PC-3 (cell line): ENCODE results near the gene LRRTM4. TPM values are rescaled to one million over a fixed set of nuclear protein-coding genes. Genes with fewer than 3 reads are reported as not detected.

ENCODE experiments used
- ATAC-seq: fragments of 200-7000 bp; cut with Tn5 transposase; 2 replicates; pipeline ENCODE4 v1.9.1; 2020; ENCODE audit warnings: mild to moderate bottlenecking, moderate library complexity
- BruUV-seq: library from RNA; stranded (reverse); fragments of 400-500 nt; replicated peaks from 2 replicates; lab custom pipeline; 2021; lab: Mats Ljungman, UMichigan
- CTCF ChIA-PET: fragments of 300-600 bp; sonication (Branson Sonifier 250); formaldehyde crosslinking; loops from one replicate; lab custom pipeline; 2022; ENCODE audit warnings: antibody characterized with exemption; lab: Charles Lee
- POLR2A ChIA-PET: fragments of 300-600 bp; sonication (Branson Sonifier 250); formaldehyde crosslinking; loops from one replicate; lab custom pipeline; 2022; ENCODE audit warnings: antibody characterized with exemption; ENCODE audit not compliant: unreplicated experiment; lab: Charles Lee
- DNase-seq: peaks from one replicate; pipeline ENCODE4 v3.0.0-alpha.2; 2015
- H2AFZ ChIP-seq: fragments of 300-600 bp; sonication (generic); 2 replicates; pipeline ENCODE4 v1.6.0; 2016; ENCODE audit warnings: antibody characterized with exemption, low read length
- H3F3A ChIP-seq: fragments of 300-600 bp; sonication (generic); one replicate; pipeline ENCODE4 v1.6.0; 2017; ENCODE audit warnings: antibody characterized with exemption, low read length, control low read depth, mild to moderate bottlenecking; ENCODE audit not compliant: unreplicated experiment
- H3K27ac ChIP-seq: fragments of 300-600 bp; sonication (generic); 2 replicates; pipeline ENCODE4 v1.5.1; 2016; ENCODE audit warnings: mild to moderate bottlenecking, low read length
- H3K27me3 ChIP-seq: fragments of 300-600 bp; sonication (generic); 2 replicates; pipeline ENCODE4 v1.6.1; 2016; ENCODE audit warnings: low read length, mixed read lengths
- H3K36me3 ChIP-seq: fragments of 300-600 bp; sonication (generic); 2 replicates; pipeline ENCODE4 v1.6.1; 2016; ENCODE audit warnings: low read depth, mixed run types, low read length, mixed read lengths
- H3K4me1 ChIP-seq: fragments of 300-600 bp; sonication (generic); 2 replicates; pipeline ENCODE4 v1.5.1; 2016; ENCODE audit warnings: low read length; ENCODE audit not compliant: insufficient read depth
- H3K4me2 ChIP-seq: fragments of 300-600 bp; sonication (generic); 2 replicates; pipeline ENCODE4 v1.6.0; 2016; ENCODE audit warnings: low read length
- H3K4me3 ChIP-seq: fragments of 300-600 bp; sonication (generic); 2 replicates; pipeline ENCODE4 v1.5.1; 2016; ENCODE audit warnings: mild to moderate bottlenecking, low read length, mixed read lengths
- H3K79me2 ChIP-seq: fragments of 300-600 bp; sonication (generic); 2 replicates; pipeline ENCODE4 v1.6.1; 2017; ENCODE audit warnings: low read length, mixed read lengths
- H3K9ac ChIP-seq: fragments of 300-600 bp; sonication (generic); 2 replicates; pipeline ENCODE4 v1.6.0; 2016; ENCODE audit warnings: mild to moderate bottlenecking, low read length
- H3K9me2 ChIP-seq: fragments of 300-600 bp; sonication (generic); replicated peaks from 2 replicates; pipeline ENCODE4 v1.6.1; 2016; ENCODE audit warnings: mixed run types, low read length, mixed read lengths
- H3K9me3 ChIP-seq: fragments of 300-600 bp; sonication (generic); 2 replicates; pipeline ENCODE4 v1.6.1; 2016; ENCODE audit warnings: low read length, mixed read lengths
- H4K20me1 ChIP-seq: fragments of 300-600 bp; sonication (generic); 2 replicates; pipeline ENCODE4 v1.6.1; 2016; ENCODE audit warnings: low read length, mixed read lengths
- EZH2 ChIP-seq: fragments of 300-600 bp; sonication (generic); IDR thresholded peaks from one replicate; pipeline ENCODE4 v1.6.1; 2017; ENCODE audit warnings: antibody characterized with exemption, mild to moderate bottlenecking, low read length; ENCODE audit not compliant: unreplicated experiment
- EZH2phosphoT487 ChIP-seq: fragments of 300-600 bp; sonication (generic); IDR thresholded peaks from 2 replicates; pipeline ENCODE4 v1.6.1; 2018; ENCODE audit warnings: mild to moderate bottlenecking, antibody characterized with exemption, low read length, borderline replicate concordance
- intact Hi-C: fragments of 100-400 bp; cut with micrococcal nuclease; formaldehyde crosslinking; loops from 2 replicates; pipeline ENCODE4 v1.9.0; 2023
- total RNA-seq: library from RNA; depleted of rRNA; stranded (reverse); fragments of >200 nt; gene quantifications from 2 replicates; pipeline ENCODE4 v1.2.3, GENCODE V29; 2014
- TF ChIP-seq, protein P1 (sequence below): fragments of 300-600 bp; sonication (generic); conservative IDR thresholded peaks from 2 replicates; pipeline ENCODE4 v1.5.1; 2017; ENCODE audit warnings: antibody characterized with exemption, low read depth, mild to moderate bottlenecking, low read length

The LRRTM4 gene
- total RNA-seq, 1 experiment from 2014 or later: not detected

DNA sequence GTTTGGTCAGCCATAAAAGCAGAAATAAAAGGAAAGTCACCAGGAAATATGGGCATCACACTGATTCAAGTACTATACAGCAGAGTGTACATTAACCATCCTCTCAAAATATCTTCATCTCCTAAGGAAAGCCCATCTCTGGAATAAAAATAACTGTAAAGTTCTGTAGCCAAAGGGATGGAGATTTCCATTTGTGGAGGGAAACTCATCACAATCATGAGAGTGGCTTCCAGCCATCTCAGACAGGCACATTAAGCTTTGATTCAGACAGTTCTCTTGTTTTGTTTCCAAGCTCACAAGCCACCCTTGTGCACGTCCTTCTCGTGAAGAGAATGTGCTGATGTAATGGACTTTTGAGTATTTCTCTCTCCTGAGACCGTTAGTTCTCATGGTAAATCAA lies 695.5 kb downstream of the LRRTM4 start:
- intact Hi-C loops: no loop called here
- Histone ChIP-seq H3K9me2 (no peaks in the 10 kb centered on the region), H3K4me1 (no peaks in the 10 kb centered on the region), H3K36me3 (no peaks in the 10 kb centered on the region), H3K9me3 (no peaks in the 10 kb centered on the region), H4K20me1 (no peaks in the 10 kb centered on the region), H3K4me2 (no peak overlapping the region), H3K4me3 (no peak overlapping the region), H3K9ac (no peak overlapping the region), H3K79me2 (no peaks in the 10 kb centered on the region), H3F3A (no peaks in the 10 kb centered on the region), H2AFZ (no peak overlapping the region), H3K27me3 (no peaks in the 10 kb centered on the region), H3K27ac (no peak overlapping the region)
- POLR2A ChIA-PET: no interaction called here
- DNase-seq: no peak
- BruUV-seq: no TSS peak
- no peak for ATAC-seq
- CTCF ChIA-PET: no interaction called here
- TF ChIP-seq EZH2 (no peak), EZH2phosphoT487 (no peak)
- TF ChIP-seq, protein P1, sequence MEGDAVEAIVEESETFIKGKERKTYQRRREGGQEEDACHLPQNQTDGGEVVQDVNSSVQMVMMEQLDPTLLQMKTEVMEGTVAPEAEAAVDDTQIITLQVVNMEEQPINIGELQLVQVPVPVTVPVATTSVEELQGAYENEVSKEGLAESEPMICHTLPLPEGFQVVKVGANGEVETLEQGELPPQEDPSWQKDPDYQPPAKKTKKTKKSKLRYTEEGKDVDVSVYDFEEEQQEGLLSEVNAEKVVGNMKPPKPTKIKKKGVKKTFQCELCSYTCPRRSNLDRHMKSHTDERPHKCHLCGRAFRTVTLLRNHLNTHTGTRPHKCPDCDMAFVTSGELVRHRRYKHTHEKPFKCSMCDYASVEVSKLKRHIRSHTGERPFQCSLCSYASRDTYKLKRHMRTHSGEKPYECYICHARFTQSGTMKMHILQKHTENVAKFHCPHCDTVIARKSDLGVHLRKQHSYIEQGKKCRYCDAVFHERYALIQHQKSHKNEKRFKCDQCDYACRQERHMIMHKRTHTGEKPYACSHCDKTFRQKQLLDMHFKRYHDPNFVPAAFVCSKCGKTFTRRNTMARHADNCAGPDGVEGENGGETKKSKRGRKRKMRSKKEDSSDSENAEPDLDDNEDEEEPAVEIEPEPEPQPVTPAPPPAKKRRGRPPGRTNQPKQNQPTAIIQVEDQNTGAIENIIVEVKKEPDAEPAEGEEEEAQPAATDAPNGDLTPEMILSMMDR: no peak

DNA sequence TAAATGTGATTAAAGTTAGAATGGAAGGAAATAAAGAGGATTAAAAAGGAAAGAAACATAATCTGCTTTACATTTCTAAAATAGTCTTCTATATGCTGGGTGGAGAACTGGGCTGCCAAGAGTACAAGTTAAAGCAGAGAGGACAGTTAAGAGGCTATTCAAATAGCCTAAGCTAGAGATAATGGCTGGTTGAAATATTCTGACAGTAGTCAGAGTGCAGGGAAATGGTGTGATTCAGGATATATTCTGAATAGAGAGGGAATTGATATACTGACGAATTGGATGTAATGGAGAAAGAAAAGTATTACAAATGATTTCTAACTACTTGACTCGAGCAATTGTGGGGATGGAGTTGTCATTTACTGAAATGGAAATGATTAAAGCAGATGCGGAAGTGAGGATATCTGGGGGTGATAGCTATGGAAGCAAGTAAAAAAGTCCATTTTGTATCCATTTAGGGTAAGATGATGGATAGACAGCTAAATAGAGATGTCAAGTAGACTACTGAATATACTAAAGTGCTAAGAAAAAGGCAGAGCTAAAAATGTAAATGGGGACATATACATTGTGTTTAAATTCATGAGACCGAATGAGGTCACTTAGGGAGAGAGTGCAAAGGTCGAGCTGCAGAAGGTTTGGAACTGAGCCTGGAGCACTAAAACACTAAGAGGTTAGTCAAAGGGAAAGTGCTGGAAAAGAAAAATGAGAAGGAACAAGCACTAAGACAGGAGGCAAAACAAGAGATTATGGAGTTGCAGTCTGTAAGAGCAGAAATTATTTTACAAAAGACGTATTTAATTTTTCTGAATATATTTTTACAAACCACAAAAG lies 696.8 kb downstream of the LRRTM4 start:
- DNase-seq (no peak), ATAC-seq (no peak)
- no peak overlapping the region for H3K9ac ChIP-seq
- H2AFZ ChIP-seq: no peak overlapping the region
- ChIA-PET CTCF (no interaction called here), POLR2A (no interaction called here)
- H3K4me3 ChIP-seq: no peak overlapping the region
- H3F3A ChIP-seq: no peaks in the 10 kb centered on the region
- no peaks in the 10 kb centered on the region for H3K36me3 ChIP-seq
- TF ChIP-seq EZH2phosphoT487 (no peak), EZH2 (no peak)
- TF ChIP-seq, protein P1: no peak
- no peak overlapping the region for H3K27ac ChIP-seq
- intact Hi-C loops: no loop called here
- BruUV-seq: no TSS peak
- no peaks in the 10 kb centered on the region for H3K9me3 ChIP-seq
- no peaks in the 10 kb centered on the region for H3K79me2 ChIP-seq
- no peaks in the 10 kb centered on the region for H3K27me3 ChIP-seq
- no peak overlapping the region for H3K4me2 ChIP-seq
- H3K4me1 ChIP-seq: no peaks in the 10 kb centered on the region
- H3K9me2 ChIP-seq: no peaks in the 10 kb centered on the region
- H4K20me1 ChIP-seq: no peaks in the 10 kb centered on the region

DNA sequence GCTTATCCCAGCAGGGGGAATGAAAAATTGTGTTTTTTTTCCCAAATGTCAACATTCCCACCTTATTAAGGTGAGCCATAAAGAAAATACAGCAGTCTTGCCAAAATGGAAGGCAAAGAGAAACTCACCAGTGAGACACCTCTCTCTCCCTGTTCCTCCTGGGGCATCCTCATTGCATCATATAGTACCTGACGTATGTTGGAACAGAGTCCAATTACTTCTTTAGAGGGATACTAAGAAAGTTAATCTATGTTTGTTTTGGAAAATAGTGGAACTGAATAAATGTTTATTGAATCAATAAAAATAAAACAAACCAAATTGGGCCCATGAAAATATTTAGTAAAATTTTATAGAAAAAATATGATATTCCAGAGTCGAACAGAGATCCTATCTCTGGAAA lies 700.4 kb downstream of the LRRTM4 start:
- Histone ChIP-seq H3K9ac (no peak overlapping the region), H3F3A (no peaks in the 10 kb centered on the region), H3K79me2 (no peaks in the 10 kb centered on the region), H3K4me3 (no peak overlapping the region), H3K27ac (no peak overlapping the region), H2AFZ (no peak overlapping the region), H3K36me3 (no peaks in the 10 kb centered on the region), H3K27me3 (no peaks in the 10 kb centered on the region), H3K9me3 (no peaks in the 10 kb centered on the region), H4K20me1 (no peaks in the 10 kb centered on the region), H3K9me2 (no peaks in the 10 kb centered on the region), H3K4me2 (no peak overlapping the region), H3K4me1 (no peaks in the 10 kb centered on the region)
- ChIA-PET CTCF (no interaction called here), POLR2A (no interaction called here)
- DNase-seq (no peak), ATAC-seq (no peak)
- BruUV-seq: no TSS peak
- TF ChIP-seq EZH2: no peak
- no peak for TF ChIP-seq EZH2phosphoT487
- TF ChIP-seq, protein P1: no peak
- intact Hi-C loops: no loop called here
